Measurements from ENCODE around the gene THEM5.

DNA sequence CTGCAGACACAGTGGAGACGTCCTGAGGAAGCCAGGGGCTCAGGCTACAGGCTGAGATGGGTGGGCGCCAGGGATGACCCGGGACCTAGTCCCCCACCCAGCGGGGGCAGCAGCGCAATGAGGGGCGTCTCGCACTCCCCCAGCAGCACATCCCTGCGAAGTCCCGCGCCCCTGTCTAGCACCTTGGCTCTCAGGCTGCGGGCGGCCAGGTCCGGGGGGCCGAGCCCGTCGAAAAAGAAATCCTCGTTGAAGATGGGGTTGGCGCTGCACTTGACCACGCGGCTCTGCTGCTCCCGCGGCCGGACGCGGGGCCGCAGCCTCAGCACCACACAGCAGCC is 15.7 kb downstream of the THEM5 start:
- TF ChIP-seq, protein P1, sequence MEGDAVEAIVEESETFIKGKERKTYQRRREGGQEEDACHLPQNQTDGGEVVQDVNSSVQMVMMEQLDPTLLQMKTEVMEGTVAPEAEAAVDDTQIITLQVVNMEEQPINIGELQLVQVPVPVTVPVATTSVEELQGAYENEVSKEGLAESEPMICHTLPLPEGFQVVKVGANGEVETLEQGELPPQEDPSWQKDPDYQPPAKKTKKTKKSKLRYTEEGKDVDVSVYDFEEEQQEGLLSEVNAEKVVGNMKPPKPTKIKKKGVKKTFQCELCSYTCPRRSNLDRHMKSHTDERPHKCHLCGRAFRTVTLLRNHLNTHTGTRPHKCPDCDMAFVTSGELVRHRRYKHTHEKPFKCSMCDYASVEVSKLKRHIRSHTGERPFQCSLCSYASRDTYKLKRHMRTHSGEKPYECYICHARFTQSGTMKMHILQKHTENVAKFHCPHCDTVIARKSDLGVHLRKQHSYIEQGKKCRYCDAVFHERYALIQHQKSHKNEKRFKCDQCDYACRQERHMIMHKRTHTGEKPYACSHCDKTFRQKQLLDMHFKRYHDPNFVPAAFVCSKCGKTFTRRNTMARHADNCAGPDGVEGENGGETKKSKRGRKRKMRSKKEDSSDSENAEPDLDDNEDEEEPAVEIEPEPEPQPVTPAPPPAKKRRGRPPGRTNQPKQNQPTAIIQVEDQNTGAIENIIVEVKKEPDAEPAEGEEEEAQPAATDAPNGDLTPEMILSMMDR (conservative IDR thresholded peaks at IDR 0.05; ENCODE audit: low read depth, low read length) = no peak
- TF ChIP-seq EZH2 (IDR thresholded peaks at IDR 0.05; ENCODE audit: low read length, unreplicated experiment) = no peak

Measured in PC-3 (cell line).